Gastroesophageal sphincter (tissue), 3 donors: ENCODE data around the gene DHRS13.

Experiments used
- POLR2A ChIP-seq, 2 donors: fragments of 450-650 bp; IDR thresholded peaks; one replicate each; pipeline ENCODE4 v1.6.1; 2017; ENCODE audit warnings: antibody characterized with exemption in 2 of 2, mild to moderate bottlenecking in 2 of 2, moderate library complexity in 1 of 2
- POLR2AphosphoS5 ChIP-seq: sonication (generic); formaldehyde crosslinking; IDR thresholded peaks from one replicate; pipeline ENCODE4 v1.6.1; 2017; ENCODE audit warnings: antibody characterized with exemption
- TF ChIP-seq, protein P1 (sequence below), 4 experiments: fragments of 200-600 bp in 2 of 4; fragments of 450-650 bp in 2 of 4; sonication (generic) in 1 of 4; IDR thresholded peaks; one replicate each; pipeline ENCODE4 v1.5.1; 2017 to 2019; ENCODE audit warnings: antibody characterized with exemption in 4 of 4, mild to moderate bottlenecking in 2 of 4, moderate library complexity in 2 of 4

DNA sequence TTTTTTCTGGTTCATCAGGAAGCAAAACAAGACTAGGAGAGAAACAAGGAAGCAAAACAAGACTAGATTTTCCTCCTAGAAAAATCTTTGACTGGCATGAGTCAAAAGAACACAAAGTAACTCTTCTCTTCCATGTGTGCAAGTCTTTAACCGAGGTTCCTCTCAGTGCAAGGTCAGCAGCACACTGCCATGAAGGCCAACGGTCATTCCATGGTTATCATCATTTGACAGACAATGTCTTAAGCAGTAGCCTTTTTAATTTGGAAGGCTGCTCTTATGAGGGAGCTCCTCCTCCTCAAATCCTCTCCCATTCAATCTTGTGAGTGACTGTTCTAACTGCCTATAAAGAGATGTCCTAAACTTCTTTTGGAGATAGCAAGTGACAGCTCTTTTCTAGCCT lies 15.4 kb upstream of the DHRS13 start:
- no peak for TF ChIP-seq POLR2AphosphoS5
- TF ChIP-seq, protein P1, sequence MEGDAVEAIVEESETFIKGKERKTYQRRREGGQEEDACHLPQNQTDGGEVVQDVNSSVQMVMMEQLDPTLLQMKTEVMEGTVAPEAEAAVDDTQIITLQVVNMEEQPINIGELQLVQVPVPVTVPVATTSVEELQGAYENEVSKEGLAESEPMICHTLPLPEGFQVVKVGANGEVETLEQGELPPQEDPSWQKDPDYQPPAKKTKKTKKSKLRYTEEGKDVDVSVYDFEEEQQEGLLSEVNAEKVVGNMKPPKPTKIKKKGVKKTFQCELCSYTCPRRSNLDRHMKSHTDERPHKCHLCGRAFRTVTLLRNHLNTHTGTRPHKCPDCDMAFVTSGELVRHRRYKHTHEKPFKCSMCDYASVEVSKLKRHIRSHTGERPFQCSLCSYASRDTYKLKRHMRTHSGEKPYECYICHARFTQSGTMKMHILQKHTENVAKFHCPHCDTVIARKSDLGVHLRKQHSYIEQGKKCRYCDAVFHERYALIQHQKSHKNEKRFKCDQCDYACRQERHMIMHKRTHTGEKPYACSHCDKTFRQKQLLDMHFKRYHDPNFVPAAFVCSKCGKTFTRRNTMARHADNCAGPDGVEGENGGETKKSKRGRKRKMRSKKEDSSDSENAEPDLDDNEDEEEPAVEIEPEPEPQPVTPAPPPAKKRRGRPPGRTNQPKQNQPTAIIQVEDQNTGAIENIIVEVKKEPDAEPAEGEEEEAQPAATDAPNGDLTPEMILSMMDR (IDR thresholded peaks at IDR 0.05) = no peak
- no peak for TF ChIP-seq POLR2A (IDR thresholded peaks at IDR 0.05)
